Measurements from ENCODE around the gene CHRM4. TPM values are rescaled to one million over a fixed set of nuclear protein-coding genes. Genes with fewer than 3 reads are reported as not detected.

Gene CHRM4
- total RNA-seq, 1 donor from 2014 or later = 0.27 TPM

DNA sequence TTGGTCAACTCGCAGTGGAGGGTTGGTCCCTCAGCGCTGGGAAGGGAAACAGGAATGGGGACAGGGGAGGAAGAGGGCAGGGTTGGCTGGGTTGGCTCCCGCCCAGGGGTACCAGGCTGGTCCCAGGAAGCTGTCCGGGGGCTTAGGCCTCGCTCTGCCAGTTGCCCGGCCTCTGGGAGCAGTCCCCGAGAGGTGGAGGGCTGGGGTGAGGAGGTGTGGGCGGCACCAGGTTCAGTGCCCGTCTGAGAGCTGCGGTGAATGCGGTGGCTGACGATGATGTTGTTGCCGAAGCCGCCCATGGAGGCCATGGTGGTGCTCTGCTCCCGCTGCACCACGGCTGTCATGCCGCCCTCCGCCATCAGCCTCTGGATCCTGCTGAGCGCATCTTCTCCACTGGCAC lies 6.0 kb upstream of the CHRM4 start:
- TF ChIP-seq, protein P1, sequence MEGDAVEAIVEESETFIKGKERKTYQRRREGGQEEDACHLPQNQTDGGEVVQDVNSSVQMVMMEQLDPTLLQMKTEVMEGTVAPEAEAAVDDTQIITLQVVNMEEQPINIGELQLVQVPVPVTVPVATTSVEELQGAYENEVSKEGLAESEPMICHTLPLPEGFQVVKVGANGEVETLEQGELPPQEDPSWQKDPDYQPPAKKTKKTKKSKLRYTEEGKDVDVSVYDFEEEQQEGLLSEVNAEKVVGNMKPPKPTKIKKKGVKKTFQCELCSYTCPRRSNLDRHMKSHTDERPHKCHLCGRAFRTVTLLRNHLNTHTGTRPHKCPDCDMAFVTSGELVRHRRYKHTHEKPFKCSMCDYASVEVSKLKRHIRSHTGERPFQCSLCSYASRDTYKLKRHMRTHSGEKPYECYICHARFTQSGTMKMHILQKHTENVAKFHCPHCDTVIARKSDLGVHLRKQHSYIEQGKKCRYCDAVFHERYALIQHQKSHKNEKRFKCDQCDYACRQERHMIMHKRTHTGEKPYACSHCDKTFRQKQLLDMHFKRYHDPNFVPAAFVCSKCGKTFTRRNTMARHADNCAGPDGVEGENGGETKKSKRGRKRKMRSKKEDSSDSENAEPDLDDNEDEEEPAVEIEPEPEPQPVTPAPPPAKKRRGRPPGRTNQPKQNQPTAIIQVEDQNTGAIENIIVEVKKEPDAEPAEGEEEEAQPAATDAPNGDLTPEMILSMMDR (IDR thresholded peaks at IDR 0.05; ENCODE audit: insufficient read depth, low read depth, low read length) = no peak
- H3K9me3 Mint-ChIP-seq (ENCODE audit: unreplicated experiment) = no peaks in the 10 kb centered on the region

GRCh38 chr11:46393759-46394158 lies 2.2 kb upstream of the CHRM4 start:
- DNase-seq (ENCODE audit: low read depth) (no peak), FAIRE-seq (no peak)
- H3K27me3 ChIP-seq (ENCODE audit: insufficient read depth, low read length) = peaks cover 18% of the 10 kb centered on the region
- Mint-ChIP-seq H3K9me3 (ENCODE audit: unreplicated experiment) (no peaks in the 10 kb centered on the region), H3K27me3 (ENCODE audit: low read depth, unreplicated experiment) (peaks cover 7% of the 10 kb centered on the region), H3K27ac (ENCODE audit: unreplicated experiment) (no peak overlapping the region), H3K4me1 (ENCODE audit: low read depth, unreplicated experiment) (no peaks in the 10 kb centered on the region), H3K4me3 (ENCODE audit: unreplicated experiment) (no peak overlapping the region), H3K36me3 (ENCODE audit: low read depth, unreplicated experiment) (peaks cover 7% of the 10 kb centered on the region)
- H3K9me3 ChIP-seq (ENCODE audit: insufficient read depth, low read depth, low read length) = no peaks in the 10 kb centered on the region
- TF ChIP-seq, protein P1 (IDR thresholded peaks at IDR 0.05; ENCODE audit: insufficient read depth, low read depth, low read length) = no peak
- no peak for TF ChIP-seq EZH2 (IDR thresholded peaks at IDR 0.05; ENCODE audit: insufficient read depth, low read length)
- no peak overlapping the region for H3K4me3 ChIP-seq (ENCODE audit: insufficient read depth, low read depth, low read length)
- no peak overlapping the region for H3K9ac ChIP-seq (ENCODE audit: low read length)
- H3K79me2 ChIP-seq (ENCODE audit: insufficient read depth, low read length) = no peaks in the 10 kb centered on the region
- peaks cover 35% of the 10 kb centered on the region for H4K20me1 ChIP-seq (ENCODE audit: insufficient read depth, low read length)
- peaks cover 16% of the 10 kb centered on the region for H3K4me1 ChIP-seq (ENCODE audit: insufficient read depth, low read length)
- H3K4me2 ChIP-seq (ENCODE audit: low read length) = no peak overlapping the region
- peaks cover 6% of the 10 kb centered on the region for H3K36me3 ChIP-seq (ENCODE audit: insufficient read depth, low read length)
- H3K27ac ChIP-seq (ENCODE audit: low read depth, low read length) = no peak overlapping the region
- no peak overlapping the region for H2AFZ ChIP-seq (ENCODE audit: low read depth, low read length)

More for the DNA sequence above, 6.0 kb upstream of the CHRM4 start:
- no peak for FAIRE-seq
- Mint-ChIP-seq H3K4me3 (ENCODE audit: unreplicated experiment) (no peak overlapping the region), H3K27ac (ENCODE audit: unreplicated experiment) (no peak overlapping the region), H3K27me3 (ENCODE audit: low read depth, unreplicated experiment) (no peaks in the 10 kb centered on the region), H3K4me1 (ENCODE audit: low read depth, unreplicated experiment) (no peaks in the 10 kb centered on the region), H3K36me3 (ENCODE audit: low read depth, unreplicated experiment) (peaks cover 17% of the 10 kb centered on the region)
- Histone ChIP-seq H3K9ac (ENCODE audit: low read length) (no peak overlapping the region), H4K20me1 (ENCODE audit: insufficient read depth, low read length) (peaks cover 32% of the 10 kb centered on the region), H3K36me3 (ENCODE audit: insufficient read depth, low read length) (peaks cover 6% of the 10 kb centered on the region), H3K4me2 (ENCODE audit: low read length) (no peak overlapping the region), H3K4me3 (ENCODE audit: insufficient read depth, low read depth, low read length) (no peak overlapping the region), H3K27me3 (ENCODE audit: insufficient read depth, low read length) (no peaks in the 10 kb centered on the region), H2AFZ (ENCODE audit: low read depth, low read length) (no peak overlapping the region), H3K79me2 (ENCODE audit: insufficient read depth, low read length) (no peaks in the 10 kb centered on the region), H3K4me1 (ENCODE audit: insufficient read depth, low read length) (peaks cover 6% of the 10 kb centered on the region), H3K9me3 (ENCODE audit: insufficient read depth, low read depth, low read length) (no peaks in the 10 kb centered on the region), H3K27ac (ENCODE audit: low read depth, low read length) (no peak overlapping the region)
- DNase-seq (ENCODE audit: low read depth) = no peak

- TF ChIP-seq EZH2 (IDR thresholded peaks at IDR 0.05; ENCODE audit: insufficient read depth, low read length) = no peak
- TF ChIP-seq, protein P1 (IDR thresholded peaks at IDR 0.05; ENCODE audit: insufficient read depth, low read depth, low read length) = no peak
- Histone ChIP-seq H3K9ac (ENCODE audit: low read length) (no peak overlapping the region), H3K4me2 (ENCODE audit: low read length) (peak overlapping the region; percentile 83), H3K4me1 (ENCODE audit: insufficient read depth, low read length) (peaks cover 16% of the 10 kb centered on the region), H3K27ac (ENCODE audit: low read depth, low read length) (no peak overlapping the region), H3K79me2 (ENCODE audit: insufficient read depth, low read length) (no peaks in the 10 kb centered on the region), H4K20me1 (ENCODE audit: insufficient read depth, low read length) (peaks cover 41% of the 10 kb centered on the region), H2AFZ (ENCODE audit: low read depth, low read length) (no peak overlapping the region), H3K27me3 (ENCODE audit: insufficient read depth, low read length) (peaks cover 23% of the 10 kb centered on the region), H3K4me3 (ENCODE audit: insufficient read depth, low read depth, low read length) (no peak overlapping the region), H3K9me3 (ENCODE audit: insufficient read depth, low read depth, low read length) (no peaks in the 10 kb centered on the region), H3K36me3 (ENCODE audit: insufficient read depth, low read length) (peaks cover 6% of the 10 kb centered on the region)
- H3K27ac Mint-ChIP-seq (ENCODE audit: unreplicated experiment) = no peak overlapping the region
- peak overlapping the region; percentile 83 for H3K4me3 Mint-ChIP-seq (ENCODE audit: unreplicated experiment)
- peaks cover 12% of the 10 kb centered on the region for H3K27me3 Mint-ChIP-seq (ENCODE audit: low read depth, unreplicated experiment)
- no peaks in the 10 kb centered on the region for H3K4me1 Mint-ChIP-seq (ENCODE audit: low read depth, unreplicated experiment)
- H3K36me3 Mint-ChIP-seq (ENCODE audit: low read depth, unreplicated experiment) = peaks cover 7% of the 10 kb centered on the region
- H3K9me3 Mint-ChIP-seq (ENCODE audit: unreplicated experiment) = no peaks in the 10 kb centered on the region
- no peak for DNase-seq (ENCODE audit: low read depth)
- no peak for FAIRE-seq
Observed at GRCh38 chr11:46393231-46393616, 1.6 kb upstream of the CHRM4 start.
